Measurements from ENCODE around the gene MACROD2.

MACROD2 gene

DNA sequence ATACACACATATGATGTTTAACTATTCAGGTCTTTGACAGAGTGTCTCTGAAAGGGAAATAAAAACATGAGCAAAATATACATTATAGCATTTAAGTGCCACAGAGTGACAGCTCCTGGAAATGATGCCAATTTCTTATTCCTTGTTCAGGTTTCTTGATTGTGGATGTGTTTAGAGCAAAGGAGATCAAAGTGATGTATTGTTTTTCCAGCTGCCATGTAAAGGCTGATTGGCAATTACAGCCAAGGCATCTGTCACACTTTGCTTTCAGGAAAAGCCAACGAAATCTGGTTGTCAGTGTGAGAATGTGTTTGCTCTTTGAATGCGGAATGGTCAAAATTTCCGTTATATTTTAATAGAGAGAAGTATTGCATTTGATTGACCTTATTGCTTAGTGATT is 689.9 kb downstream of the MACROD2 start:
- DNase-seq, result no peak

DNA sequence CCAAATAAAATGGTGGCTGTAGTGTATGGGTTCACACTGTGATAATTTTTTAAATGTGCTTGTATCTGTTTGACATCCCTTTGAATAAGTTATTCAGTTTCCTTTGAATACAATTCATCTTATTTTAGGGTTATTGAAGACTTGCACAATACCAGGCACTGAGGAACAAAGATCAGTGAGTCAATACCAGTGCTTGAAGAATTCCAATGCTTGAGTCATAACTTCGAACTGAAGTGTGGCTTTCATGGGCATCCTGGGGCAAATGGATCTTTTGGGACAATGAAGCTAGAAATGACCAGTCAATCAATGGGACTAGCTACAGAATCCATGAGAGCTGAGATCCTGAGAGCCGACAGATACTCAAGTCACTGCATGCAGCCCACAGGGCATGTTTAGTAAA is 692.0 kb downstream of the MACROD2 start:
- DNase-seq, result no peak

DNA sequence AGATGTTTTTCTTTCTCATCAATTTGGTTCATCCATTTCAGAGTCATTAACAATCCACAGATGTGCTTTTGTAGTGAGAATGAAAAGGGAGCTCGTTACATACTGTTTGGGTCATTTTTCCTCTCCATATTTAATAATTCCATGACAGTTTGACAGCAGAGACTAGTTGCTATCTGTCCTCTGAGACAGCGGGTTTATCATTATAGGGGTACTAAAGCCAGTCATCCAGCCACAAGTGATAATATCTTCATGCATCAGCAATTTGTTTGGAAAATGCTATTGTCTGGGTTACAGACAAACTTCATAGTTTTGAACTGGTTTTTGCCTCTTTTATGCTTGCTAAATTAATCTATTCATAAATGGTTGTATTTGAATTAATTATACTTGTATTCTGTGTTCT is 692.7 kb downstream of the MACROD2 start:
- no peak for DNase-seq

DNA sequence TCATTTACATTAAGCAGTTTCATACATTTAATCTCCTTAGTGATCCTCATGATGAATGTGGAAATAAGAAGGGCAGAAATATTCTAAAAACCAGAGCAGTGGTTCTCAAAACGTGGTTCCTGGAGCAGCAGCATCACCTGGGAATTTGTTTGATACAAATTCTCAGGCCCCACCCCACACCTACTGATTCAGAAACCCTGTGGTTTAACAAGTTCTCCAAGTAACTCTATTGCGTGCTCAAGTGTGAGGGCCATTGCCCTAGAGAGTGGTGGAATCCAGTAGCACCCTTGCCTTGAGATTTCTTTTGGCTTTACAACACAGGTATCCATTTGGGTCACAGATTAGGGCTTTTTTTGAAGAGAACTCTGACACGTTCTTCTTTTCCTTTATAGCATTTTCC is 696.7 kb downstream of the MACROD2 start:
- DNase-seq, result no peak

DNA sequence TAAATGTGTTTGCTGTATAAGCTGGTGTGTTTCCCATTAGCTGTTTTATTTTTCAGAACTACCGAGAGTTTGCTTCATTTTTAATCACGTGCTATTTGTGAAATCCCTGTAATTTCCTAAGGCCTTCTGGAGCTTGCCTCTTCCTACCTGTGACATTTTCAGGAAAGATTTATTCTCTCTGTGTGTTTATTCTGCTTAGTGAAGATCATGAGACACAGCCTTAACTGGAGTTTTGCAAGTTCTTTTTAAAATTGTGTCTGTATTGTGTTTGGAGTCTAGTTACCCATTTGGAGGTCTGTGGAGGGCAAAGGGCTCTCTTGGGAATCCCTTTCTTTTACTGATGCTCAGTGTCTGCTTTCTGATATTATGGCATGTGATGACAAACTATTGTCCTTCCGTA is 701.2 kb downstream of the MACROD2 start:
- DNase-seq, result no peak

DNA sequence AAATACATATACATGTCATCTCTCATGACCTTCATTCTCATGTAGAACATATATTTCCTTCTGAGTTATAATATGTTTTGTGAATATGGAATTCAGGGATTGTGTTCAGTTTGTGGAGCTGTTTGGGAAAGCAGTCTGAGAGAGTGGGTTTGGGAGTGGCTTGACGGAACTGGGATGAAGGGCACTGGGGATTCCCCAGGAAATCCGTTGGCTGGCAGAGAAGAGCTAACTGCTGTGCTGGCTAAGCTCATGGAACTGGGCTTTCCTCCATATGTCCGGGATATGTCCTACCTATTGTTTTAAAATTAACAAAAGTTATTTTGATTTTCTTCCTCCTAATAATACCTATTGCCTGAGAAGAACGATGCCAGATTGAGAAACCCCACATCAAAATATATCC is 701.6 kb downstream of the MACROD2 start:
- DNase-seq, result no peak

DNA sequence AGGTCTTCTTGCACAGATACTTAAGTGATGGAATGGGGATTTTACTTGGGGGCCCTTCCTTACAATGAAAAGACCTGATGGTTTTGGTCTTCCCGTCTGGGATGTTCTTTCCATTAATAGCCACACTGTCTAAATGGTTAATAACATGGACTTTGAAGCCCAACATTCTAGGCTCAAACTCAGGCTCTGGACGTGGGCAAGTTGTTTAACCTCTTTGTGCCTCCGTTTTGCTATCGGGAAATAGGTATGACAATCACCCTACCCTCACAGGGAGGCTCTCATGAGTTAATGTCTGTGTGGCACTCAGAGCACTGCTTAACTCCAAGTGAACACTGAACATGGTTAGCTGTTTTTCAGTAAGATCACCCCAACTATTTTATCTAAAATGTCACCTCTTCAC is 702.8 kb downstream of the MACROD2 start:
- DNase-seq, result no peak

DNA sequence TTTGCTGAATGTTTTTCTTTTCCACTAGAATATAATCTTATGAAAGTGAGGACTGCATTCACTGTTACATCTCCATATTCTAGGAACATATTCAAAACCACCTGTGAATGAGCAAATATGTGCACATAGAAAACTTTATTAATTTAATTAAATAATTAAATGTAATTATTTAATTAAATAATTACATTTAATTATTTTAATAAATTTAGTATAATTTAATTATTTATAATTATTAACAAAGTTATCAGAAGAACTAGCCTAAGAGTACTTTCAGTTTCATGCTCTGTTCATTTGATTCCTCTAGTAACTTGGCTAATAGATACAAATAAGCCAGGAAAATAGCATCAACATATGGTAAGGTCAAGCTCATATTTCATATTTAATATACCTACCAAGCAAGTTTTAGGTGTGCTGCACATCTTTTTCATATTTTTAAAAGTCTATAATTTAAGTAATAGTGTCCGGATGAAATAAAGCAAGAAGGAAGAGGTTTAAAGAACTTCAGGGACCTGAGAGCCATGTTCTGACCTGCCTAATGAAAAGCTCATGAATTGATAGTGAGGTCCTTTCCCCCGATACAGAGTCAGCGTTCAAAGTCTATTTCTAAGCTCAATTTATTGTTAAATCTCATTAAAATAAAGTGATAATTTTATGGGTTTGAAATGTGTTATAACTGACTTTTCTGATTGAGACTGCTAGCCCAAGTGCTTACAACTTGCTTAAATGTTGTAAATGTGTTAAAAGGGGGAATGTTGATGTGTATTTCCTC is 703.5 kb downstream of the MACROD2 start:
- no peak for DNase-seq

DNA sequence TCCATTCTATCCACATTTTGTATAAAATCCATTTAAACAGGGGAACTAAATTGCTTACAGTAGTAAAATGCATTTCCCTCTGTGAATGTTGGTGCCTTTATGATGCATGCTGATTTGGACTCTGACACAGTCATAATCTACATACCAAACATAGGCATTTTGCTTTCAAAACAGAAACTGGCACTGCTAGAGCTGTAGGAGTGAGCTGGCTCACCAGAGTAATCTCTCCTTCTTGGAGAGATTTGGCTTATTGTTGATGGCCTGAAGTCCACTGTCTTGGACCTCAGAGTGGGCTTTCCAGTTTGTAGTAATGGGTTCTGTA is 705.3 kb downstream of the MACROD2 start:
- DNase-seq, result no peak

DNA sequence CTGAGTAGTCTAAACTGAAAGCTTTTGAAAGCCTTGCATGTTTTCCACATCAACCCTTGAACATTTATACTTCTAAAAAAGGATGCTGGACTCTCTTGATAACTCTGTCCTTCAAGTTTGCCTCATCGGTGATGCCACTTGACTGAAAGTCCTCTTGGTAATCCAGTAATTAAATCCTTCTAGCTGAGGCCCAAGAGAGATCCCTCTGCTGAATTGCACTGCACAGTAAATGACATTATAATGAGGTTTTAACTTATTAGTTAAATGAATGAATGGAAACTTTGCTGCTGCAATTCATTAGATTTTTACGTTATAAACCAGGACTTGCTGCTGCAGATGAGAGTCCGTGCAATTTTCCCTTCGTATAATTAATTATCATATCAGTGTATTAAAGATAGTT is 706.0 kb downstream of the MACROD2 start:
- no peak for DNase-seq

DNA sequence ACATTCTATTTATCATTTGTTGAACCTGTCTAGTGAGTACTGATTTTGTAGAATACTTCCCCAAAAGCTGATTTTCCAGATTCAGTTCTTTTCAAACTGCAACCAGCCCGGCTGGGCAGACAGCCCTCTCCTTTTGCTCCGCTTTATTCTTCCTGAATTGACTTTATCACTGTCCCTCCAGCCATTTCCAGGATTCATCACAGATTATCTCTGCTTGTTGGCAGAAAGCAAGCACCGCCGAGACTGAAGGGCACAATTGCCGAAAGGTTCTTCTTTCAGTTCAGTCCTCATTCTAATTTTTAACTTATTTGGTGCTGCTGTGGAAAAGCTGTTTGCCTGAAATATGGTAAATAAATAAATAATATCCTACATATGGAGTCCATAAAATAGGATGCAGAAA is 711.2 kb downstream of the MACROD2 start:
- no peak for DNase-seq

DNA sequence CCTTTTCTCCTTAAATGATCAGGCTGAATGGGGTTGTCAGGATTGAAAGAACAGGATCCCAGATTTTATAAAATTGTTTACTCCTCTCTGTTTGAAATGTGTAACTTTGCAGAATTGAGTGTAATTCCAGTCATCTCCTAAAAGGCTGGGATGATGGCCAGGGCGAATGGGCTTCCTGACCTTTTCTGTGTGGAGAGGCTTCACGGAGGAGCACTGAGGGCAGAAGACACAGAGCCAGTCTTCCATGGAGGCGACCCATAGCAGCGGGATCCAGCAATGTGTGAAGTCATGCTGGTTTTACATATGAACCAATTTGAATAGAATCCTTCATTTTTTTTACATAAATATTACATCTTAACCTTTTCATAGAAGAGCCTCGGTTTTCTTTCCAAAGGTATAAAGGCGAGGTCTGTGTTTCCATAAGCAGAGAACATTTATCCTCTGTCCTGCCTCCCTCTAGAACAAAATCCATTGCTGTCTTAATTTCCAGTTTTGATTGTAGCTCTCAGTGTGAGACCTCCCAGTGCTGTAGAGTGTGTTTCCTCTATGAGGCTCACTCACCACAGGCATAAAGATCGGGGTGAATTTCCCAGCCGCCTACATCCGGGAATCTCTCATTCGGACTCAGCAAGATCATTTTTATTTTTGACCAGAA is 711.8 kb downstream of the MACROD2 start:
- no peak for DNase-seq

DNA sequence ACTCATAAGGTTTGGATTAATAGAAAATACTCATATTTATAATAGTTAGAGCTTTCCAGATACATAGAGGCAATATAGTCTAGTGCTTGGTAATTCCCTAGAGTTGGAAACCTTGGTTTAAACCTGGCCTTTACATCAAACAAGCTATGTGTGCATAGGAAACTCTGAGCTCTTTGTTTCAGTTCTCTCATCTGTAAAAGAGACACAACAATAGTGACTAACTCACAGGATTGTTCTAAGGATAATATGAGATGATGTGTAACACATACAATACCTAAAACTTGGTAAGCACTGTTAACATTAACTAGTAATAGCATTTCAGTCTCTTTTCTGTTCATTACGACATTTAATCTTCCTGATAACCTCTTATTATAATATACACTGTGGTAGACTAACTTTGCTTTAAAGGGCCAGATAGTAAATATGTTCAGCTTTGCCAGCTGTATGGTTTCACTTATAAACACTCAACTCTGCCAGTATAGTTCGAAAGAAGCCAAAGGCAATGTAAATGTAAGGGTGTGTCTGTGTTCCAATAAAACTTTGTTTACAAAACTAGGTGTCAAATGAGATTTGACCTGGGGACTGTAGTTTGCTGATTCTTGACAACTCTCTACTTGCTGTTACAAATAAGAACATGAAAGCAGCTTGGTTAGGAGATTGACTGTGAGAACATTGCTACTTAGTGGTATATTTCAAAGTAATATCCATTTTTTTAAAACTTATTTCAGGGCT is 712.7 kb downstream of the MACROD2 start:
- no peak for DNase-seq

DNA sequence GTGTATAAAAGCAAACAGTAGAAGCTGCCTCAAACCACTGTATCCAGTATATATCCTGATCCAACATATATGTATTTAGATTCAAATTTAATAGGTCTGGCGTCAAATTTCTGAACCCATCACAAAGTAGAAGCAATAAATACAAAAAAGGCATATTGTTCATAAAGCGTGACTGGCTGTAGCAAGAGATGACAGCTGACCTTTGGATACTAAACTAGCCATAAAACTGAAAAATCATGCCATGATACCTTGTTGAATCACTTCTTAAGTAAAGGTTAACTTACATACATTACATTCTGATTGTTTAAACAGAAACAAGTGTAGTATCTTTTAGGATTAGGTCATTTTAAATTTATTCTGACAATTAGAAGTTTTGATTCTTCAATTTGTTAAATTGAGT is 714.1 kb downstream of the MACROD2 start:
- DNase-seq, result no peak

DNA sequence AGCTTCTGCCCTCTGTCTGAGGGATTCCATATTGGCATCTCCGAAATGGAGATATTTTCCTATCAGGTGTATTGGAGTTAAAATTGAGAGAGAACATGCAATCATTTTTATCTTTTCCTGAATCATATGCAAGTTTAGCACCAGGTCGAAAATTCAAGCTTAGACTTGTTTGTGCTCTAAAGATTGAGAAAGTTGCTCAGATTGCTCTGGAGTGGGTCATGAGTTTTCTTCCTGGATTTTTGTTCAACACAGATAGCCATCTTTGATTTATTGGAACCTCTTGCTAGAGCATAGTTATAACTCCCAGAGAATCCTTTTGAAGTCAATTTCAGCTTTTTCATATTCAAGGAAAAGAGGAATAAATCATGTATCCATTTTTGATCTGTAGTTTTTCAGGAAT is 715.6 kb downstream of the MACROD2 start:
- no peak for DNase-seq

DNA sequence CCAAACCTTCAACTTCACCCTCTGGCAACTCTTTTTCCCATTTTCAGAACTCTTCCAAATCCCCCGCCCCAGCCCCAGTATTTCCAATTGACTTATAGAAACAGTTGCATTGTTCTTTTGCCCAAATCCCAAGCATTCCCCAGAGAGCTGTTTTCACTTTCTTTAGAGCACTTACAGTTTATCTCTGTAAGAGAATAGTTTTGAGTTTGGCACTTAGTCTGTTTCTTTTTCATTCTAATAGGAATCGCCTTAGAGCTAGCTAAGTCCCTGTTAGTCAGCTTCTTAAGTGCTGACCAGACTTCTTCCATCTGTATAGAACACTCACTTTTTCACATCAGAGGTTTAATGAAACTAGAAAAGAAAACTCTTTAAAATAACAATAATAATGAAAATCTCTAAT is 716.3 kb downstream of the MACROD2 start:
- no peak for DNase-seq

DNA sequence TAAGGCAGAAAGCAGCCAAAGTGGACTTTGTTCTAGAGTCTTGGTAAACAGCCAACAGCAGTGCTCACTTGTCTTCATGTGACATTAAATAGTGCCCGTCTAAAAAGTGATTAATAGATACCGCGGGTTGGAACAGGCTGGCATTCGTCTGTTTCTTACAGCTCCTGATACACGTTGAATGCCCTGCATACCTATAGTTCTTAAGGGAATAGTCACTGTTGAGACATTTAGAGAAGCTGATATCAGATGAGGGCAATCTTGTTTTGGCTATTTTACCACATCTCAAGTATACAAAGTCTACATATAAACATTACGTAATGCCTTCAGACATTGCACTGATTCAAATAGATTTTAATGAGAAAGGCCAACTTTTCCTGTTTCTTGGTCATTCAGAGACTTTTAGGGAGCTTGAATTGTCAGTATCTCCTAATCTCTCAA is 717.0 kb downstream of the MACROD2 start:
- no peak for DNase-seq

DNA sequence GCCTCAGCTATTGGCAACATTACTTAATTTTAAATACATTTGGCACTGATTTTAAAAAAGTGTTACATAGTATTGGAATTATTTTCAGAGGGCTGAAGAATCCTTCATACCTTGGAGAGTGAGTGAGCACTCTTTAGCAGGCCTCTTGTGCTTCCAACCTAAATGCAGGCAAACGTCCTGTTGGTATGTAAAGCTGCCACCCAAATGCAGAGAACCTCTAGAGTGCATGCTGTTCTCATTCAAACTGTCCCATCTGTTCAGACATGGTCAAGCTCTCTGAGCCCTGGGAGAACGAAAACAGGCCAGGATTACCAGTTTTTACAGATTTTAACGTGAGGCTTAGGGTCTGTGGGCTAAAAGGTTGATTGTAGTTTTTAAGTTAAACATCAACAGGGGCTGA is 720.1 kb downstream of the MACROD2 start:
- DNase-seq, result no peak

DNA sequence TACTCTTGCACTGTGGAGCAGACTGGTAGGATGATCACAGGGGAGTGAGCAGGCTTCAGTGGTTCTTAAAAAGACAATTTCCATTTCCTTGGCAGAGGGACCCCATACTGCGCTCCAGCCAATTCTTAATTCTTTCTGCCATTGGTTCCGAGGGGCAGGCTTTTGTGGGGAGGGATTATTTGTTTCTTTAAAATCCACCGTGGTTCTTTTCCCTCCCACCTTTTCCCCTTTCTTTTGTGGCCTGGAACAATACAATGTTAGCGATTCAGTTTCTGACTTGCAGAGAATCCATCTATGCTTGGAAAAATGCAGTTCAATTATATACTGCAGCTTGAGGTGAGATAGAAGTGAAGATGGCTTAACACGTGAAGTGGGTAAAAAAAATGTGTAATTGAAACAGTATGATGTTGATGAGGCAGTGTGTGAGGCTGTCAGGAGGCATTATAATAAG is 721.1 kb downstream of the MACROD2 start:
- DNase-seq, result no peak

DNA sequence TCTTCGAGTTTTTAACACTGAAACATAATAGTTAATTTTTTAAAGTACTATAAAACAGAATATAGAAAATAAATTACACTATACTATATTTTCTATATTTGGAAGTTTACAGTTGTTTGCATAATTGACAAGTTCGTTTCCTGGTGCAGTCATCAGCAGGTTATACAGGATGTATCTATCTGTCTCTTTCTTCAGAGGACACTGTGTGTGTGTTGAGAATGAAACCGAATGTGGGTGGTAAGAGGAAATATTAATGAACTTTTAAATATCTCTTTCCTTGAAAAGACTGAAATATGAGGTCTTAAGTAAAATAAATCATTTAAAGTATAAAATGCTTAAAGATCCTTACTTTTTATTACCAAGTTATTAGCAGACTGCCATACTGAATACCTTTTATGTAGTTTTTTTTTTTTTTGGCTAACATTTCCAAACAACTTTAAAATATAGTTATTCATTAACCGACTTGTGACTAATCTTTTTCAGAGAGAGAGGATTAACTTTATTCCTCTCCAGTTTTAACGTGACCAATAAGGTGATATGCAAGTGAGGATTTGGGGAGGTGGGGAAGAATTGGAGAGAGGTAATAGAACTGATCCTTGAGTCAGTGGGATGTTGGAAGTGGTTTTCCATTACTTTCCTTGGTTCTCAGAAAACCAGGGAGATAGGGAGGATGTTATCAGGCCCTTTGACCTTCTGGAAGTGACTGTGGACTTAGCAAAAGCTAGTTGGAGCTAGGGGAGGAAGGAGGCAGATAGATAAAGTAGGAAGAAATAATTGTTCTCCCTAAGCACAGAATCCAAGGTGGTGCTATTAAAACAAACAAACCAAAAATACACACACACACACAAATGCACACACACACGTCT is 722.1 kb downstream of the MACROD2 start:
- DNase-seq, result no peak

DNA sequence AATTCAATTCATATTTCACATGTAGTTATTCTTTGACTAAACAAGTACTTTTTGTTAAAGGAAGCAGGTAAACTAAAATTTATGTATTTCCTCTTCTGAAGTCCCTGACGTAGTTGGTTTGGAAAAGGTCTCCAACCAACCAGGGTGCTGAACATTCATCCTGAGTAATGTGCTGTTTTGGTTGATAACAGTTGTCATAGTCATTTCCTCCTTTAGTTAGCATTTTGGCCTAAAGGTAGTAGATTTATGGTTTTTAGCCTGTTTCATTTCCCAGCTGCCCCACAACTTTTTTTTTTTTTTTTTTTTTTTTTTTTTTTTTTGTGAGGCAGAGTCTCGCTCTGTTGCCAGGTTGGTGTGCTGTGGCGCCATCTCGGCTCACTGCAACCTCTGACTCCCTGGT is 724.9 kb downstream of the MACROD2 start:
- DNase-seq, result no peak

DNA sequence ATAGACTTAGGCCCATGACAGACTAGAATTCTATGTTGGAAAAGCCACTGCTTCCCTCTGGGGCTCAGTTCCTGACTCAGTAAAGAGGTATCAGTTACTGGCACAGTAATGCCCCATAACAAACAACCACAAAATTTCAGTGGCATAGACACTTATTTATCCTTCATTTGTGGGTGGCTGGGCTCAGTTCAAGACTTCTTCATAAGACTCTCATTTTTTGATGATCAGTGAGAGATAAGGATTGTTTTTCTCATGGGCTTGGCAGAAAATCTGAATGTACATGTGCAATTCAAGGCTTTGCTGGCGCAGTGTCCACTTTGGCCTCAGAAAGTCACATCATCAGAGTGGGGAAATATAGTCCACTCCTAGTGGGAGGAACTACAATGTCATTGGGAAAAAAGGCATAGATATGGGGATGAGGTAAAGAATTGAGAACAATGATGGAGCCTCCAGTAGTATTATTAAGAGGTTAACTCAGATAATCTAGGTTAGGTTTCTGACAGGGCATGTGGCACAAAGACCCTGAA is 726.7 kb downstream of the MACROD2 start:
- no peak for DNase-seq

DNA sequence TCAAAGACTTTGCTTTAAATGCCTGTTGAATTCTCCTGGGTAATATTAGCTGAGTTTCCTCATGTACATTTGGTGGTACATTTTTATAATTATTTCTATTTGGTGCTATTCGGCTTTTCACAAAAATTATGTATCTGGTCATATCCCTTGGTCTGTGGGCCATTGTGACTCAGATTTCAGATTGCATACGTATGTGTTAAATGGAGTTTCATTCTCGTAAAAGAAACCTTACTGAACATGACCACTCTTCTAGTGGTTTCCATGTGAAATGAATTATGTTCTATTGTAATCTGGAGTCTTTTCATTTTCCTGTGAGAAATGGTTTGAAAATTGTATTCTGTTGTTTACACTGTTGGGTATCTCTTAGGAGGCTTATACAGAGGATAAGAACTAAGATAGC is 728.3 kb downstream of the MACROD2 start:
- no peak for DNase-seq

All from NCI-H526 treated with DMSO at 0.1 percent for 48 hours (cell line).